WERI-Rb-1 (cell line): ENCODE measurements around the gene SH3PXD2A.
A peak's percentile ranks its signal among the peaks of the same experiment; 100 is the strongest.

Experiments
- DNase-seq: peaks from one replicate; pipeline ENCODE4 v3.0.0-alpha.2; 2020
- H3K27ac ChIP-seq: fragments of 250-450 bp; sonication (Bioruptor Pico); 2 replicates; pipeline ENCODE4 v1.5.1; 2020; ENCODE audit warnings: mild to moderate bottlenecking, moderate library complexity
- H3K27me3 ChIP-seq: fragments of 250-450 bp; sonication (Bioruptor Pico); 2 replicates; pipeline ENCODE4 v1.5.1; 2021; ENCODE audit warnings: mild to moderate bottlenecking, low read depth, moderate library complexity; ENCODE audit not compliant: insufficient read depth, severe bottlenecking
- H3K36me3 ChIP-seq: fragments of 250-450 bp; sonication (Bioruptor Pico); 2 replicates; pipeline ENCODE4 v1.5.1; 2020; ENCODE audit warnings: mild to moderate bottlenecking, moderate library complexity
- H3K4me3 ChIP-seq: 2 replicates; pipeline ENCODE4 v1.5.1; 2011; ENCODE audit warnings: low read depth, mild to moderate bottlenecking, control low read depth, low read length
- H3K9me3 ChIP-seq: fragments of 250-450 bp; sonication (Bioruptor Pico); 2 replicates; pipeline ENCODE4 v1.5.1; 2021; ENCODE audit warnings: mild to moderate bottlenecking, moderate library complexity; ENCODE audit not compliant: severe bottlenecking
- CTCF ChIP-seq: IDR thresholded peaks from 2 replicates; pipeline ENCODE4 v1.5.1; 2011; ENCODE audit warnings: low read depth, mild to moderate bottlenecking, control low read depth, inconsistent platforms, low read length

SH3PXD2A gene

GRCh38 chr10:103872137-103872931, 17.0 kb upstream of the SH3PXD2A start:
- no peak for TF ChIP-seq CTCF
- H3K27ac ChIP-seq: peak overlapping the region; percentile 72
- no peak overlapping the region for H3K4me3 ChIP-seq

GRCh38 chr10:103871006-103871405, 15.6 kb upstream of the SH3PXD2A start:
- Histone ChIP-seq H3K27me3 (no peaks in the 10 kb centered on the region), H3K36me3 (no peaks in the 10 kb centered on the region), H3K27ac (peak overlapping the region; percentile 72), H3K4me3 (no peak overlapping the region), H3K9me3 (no peaks in the 10 kb centered on the region)
- TF ChIP-seq CTCF: no peak
- DNase-seq: no peak

More at GRCh38 chr10:103872137-103872931, 17.0 kb upstream of the SH3PXD2A start:
- H3K36me3 ChIP-seq: no peaks in the 10 kb centered on the region
- H3K27me3 ChIP-seq: no peaks in the 10 kb centered on the region
- peak; percentile 91 for DNase-seq
- no peaks in the 10 kb centered on the region for H3K9me3 ChIP-seq

GRCh38 chr10:103870516-103870915, 15.1 kb upstream of the SH3PXD2A start:
- Histone ChIP-seq H3K9me3 (peaks cover 4% of the 10 kb centered on the region), H3K36me3 (no peaks in the 10 kb centered on the region), H3K27me3 (no peaks in the 10 kb centered on the region), H3K27ac (peak overlapping the region; percentile 72), H3K4me3 (peak overlapping the region; percentile 15; the same call in 1 of the 2 replicates)
- DNase-seq: peak; percentile 61
- 0 out of 2 replicates have a peak, but pooled peaks have one; percentile 3 for TF ChIP-seq CTCF

- no peak for TF ChIP-seq CTCF
- Histone ChIP-seq H3K4me3 (no peak overlapping the region), H3K27ac (no peak overlapping the region), H3K27me3 (no peaks in the 10 kb centered on the region), H3K9me3 (peaks cover 6% of the 10 kb centered on the region), H3K36me3 (no peaks in the 10 kb centered on the region)
- DNase-seq: no peak
Observed at GRCh38 chr10:103869336-103869735, 14.0 kb upstream of the SH3PXD2A start.

GRCh38 chr10:103868200-103868599, 12.8 kb upstream of the SH3PXD2A start:
- Histone ChIP-seq H3K36me3 (no peaks in the 10 kb centered on the region), H3K4me3 (no peak overlapping the region), H3K9me3 (peaks cover 6% of the 10 kb centered on the region), H3K27ac (no peak overlapping the region), H3K27me3 (no peaks in the 10 kb centered on the region)
- no peak for DNase-seq
- no peak for TF ChIP-seq CTCF
